ENCODE data around the gene ADM.
A peak's percentile ranks its signal among the peaks of the same experiment; 100 is the strongest.

ADM gene

DNA sequence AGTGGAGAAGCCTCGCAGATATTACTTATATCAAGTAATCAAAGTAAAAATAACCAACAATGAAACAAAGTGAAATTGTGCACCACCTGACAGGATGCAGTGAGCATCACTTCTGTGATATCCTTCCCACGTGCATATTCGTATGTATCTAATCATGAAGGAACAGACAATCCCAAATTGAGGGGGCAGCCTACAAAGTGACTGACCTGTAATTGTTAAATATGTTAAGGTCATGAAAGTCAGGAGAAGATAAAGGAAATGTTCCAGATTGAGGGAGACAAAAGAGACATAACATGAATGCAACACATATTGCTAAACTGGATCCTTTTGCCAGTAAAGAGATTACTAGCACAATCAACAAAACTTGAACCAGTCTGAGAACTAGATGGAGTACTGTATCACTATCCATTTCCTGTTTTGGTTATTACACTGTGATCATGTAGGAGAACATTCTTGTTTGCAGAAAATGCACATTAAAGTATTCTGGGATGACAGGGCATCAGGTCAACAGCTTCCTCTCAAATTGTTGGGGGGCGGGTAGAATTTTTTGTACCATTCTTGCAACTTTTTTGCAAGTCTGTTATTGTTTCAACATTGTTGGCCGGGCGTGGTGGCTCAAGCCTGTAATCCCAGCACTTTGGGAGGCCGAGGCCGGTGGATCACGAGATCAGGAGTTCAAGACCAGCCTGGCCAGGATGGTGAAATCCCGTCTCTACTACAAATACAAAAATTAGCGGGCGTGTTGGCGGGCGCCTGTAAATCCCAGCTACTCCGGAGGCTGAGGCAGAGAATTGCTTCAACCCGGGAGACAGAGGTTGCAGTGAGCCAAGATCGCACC is 12.9 kb upstream of the ADM start:
- no peak for DNase-seq

DNA sequence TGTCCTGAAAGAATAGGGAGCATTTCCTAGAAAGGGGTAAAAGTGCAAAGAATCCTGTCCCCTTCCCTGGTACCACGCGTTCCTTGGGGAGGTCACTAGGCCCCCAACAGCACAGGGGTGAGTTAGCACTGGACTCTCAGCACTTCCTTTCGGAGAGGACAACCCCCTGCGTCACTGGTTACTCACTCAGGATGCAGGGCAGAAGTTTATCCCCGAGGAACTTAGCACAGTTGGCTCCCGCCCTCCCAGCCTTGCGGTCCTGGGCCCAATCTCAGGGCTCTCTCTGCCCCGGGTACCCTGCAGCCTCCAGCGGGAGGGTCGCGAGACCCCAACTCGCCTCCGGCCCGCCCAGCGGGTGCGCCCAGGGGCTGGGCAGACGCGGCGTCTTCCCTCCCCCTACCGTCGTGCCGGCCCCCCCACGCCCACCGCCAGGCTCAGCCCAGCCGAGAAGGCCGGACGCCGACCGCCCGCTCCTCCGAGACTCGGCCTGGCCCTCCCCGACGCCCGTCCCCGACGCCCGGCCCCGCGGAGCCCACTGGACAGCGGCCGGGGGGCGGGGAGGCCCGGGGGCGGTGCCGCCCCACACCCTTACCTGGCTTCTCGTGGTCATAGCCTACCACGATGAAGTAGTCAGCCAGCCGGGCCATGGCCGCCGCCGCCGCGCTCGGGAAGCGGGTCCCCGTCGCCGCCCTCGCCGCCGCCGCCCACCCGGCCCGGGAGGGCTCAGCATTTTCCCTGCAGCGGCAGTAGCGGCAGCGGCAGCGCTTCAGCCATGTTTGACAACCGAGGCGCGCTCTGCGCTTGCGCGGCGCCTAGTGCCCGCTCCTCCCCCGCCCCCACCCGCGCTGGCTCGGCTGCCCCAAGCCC is 11.2 kb upstream of the ADM start, which contains the start of gene SBF2:
TSS of gene SBF2 (minus strand) at position 797 of the 867 bp plus-strand sequence. CDS start at position 647, 150 bp downstream.
- DNase-seq: peak; percentile 95

DNA sequence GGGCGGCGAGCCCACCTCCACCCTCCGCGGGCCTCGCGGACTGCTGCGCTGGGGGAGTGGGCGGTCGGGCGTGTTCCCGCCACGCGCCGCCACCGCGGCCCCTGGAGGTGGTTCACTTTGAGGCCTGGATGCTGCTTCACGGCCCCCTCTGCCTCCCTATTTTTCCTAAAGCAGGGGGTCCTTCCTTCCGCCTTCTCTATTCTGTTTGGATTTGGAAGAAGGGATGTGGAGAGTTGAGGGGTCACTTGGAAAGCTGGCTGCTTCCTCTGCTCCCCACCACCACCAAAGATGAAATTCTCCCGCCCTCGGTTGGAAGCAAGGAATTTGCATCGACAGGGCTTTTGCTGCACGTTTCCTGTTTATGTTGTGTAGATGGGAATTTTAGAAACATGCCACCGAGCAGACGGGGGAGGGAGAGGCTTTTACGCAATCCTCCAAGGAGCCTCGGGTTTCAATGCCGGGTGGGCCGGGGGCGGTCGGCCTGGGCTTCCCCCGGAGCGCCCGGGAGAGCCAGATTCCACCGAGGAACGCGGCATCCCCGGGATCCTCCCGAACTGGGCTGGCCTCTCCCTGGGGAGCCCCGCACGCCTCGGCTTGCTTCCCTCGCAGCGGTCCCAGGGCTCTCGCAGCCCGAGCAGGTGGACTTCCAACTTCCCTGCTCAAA is 10.5 kb upstream of the ADM start:
- DNase-seq: peak; percentile 84

DNA sequence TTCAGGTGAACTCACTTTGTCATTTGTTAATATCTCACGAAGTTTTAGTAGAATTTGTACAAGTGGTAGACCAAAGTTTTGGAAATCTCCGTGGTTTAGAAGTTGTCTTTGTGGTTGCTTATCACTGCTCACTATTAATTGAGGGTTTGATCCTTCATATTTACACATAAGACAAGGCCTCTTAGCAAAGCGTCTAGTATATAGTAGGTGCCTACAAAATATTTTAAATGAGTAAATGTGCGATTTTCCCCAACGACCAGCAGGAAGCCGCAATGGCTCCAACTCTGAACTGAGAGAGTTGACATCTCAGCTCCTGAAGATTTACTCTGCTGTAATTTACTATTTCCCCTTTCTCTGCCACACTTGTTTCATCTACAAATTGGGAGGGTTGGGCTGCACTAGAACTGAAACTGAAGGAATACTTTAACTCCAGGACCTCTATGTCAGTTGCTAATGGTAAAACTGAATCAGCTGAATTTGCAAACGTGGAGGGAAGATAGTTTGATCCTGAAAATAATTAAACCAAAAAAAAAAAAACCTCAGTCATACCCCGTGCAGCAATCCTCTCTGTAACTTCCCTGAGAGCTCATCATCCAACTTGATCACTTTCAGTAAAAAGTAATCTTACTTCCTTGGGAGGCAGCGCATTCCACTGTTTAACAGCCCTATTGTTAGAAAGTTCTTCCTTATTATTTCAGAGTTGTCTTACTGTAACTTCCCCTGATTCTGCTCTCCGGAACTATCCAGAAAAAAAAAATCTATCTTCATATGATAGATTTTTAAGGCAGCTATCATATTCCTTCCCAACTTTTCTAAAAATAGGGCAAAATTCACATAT is 9.6 kb upstream of the ADM start:
- no peak for DNase-seq

DNA sequence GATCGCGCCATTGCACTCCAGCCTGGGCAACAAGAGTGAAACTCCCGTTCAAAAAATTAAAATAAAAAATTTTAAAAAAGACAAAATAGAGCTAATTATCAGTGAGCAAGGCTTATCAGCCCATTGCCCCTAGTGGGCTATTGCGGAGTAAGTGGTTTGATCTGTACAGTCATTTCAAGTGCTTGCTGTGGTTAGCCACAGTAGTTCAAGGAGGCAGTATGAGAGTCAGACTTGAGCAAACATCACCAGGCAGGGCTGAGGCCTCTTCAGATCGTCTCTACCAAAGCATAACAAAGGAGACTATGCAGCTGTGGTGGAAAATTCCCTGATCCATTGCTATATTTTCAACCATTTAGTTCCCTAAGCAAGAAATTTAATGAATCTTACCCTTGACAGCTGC is 6.5 kb upstream of the ADM start:
- DNase-seq: peak; percentile 89

DNA sequence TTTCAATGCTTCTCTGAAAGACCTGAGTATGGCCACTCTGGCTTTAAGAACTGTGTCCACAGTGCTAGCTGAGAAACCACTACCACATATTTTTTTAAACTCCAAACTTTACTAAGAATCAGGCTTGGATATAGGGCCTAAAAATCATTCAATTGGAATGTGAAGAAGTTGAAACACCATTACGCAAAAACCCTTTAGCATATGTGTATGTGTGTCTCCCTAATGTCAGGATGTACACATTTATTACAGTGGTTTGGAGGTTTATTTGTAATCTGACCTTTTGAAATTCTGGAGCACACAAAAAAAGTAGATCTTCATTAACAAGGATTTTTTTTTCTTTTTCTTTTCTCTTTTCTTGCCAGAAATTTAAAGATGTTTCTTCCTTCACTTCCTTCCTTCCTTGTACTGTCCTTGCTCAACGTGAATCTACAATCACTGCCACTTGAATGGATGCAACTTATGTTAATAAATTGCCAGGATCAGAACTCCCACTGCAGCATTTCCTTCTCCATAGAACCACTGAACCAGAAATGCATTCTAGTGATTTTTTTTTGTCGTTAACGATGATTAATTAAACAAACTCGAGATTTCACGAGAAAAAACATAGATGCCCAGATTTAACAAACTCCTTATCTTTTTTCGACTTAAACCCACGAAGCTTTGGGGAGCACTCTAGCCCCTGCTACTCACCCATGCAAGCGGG is 3.1 kb upstream of the ADM start:
- DNase-seq: peak; percentile 91

DNA sequence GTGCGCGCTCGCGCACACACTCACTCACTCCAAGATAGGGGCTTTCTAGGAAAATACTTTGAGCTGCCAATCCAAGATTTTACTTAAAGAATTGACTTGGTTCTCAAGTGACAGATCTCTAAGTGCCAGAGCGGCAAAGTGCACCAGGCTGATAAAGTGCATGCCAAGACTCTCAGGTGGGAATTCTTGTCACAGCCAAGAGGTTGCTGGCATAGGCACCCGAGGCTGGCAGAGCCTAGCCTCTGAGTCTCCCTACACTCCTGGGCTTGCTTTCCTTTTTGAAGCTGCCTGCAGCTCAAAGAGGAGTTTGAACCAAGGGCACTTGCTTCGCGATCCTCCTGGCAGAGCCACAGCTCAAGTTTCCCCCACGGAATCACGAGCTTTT is 2.5 kb upstream of the ADM start:
- DNase-seq: no peak

DNA sequence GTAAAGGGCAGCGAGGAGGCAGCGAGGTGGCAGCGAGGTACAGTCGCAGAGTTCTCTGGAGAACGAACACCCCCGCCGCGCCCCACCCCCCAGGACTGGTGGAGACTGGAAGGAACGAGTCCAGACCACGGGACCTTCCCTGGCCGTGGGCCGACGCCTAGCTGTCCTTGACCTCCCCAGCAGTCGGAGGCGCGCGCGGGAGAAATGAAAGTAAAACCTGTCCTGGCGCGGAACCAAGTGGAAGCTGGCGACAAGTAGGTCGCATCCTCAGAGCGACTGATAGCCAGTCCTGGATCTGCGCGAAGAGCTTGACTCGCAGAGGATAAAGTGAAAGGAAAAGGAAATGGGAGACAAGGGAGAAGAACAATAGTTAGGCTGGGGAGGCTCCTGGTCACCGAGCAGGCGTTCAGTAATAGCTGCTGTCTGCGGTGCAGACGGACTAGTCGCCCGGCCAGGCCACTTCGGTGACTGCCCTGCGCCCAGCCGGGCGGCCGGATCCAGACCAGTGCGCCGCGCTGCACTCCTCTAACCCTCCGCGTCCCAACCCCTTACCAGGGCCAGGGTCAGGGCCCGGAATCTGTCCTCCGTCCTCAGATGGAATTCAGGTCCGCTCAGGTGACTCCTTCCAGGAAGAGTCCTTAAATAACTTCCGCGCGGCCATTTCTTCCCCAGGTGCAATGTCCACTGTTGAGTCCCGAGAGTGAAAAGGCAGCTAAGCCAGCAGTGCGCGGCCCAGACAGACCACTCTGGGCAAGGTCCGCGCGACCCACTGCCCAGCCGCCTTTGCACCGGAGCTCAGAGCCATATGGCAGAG is 1.9 kb upstream of the ADM start:
- DNase-seq: peak; percentile 77

DNA sequence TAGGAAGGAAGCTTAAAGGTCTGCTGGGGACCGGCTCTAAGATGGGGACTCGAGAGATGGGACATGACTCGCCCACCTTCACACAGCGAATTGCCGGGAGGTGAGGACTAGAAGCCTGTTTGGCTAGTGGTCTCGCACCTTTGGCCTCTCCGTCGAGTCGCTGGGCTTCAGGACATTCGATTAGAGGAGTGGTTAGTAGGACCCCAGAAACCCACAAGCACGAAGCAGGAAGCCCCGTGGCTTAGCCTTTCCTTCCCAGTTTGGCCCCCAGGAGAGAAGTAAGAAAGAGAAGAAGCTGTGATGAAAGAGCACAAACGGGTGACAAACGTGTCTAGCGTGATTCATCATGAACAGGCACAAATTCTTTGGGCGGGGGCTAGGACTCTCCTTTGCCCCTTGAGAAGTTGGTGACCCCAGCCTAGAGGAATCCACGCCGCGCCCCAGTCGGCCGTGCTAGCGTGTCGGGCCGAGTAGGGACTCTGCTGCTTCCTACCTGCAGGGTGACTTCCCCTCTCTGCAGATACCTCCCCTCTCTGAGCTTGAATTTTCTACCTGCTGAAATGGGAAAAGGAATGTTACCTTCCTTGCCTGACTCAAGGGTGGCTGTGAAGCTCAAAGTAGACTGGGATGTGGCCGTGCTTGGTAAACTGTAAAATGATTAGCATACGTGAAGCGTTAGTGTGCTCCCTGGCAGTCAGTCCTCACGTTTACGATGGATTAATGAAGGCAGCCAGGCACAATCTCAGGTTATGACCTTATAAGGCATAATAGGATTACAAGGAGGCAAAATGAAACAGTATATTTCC is 1.1 kb upstream of the ADM start:
- DNase-seq: peak; percentile 90

DNA sequence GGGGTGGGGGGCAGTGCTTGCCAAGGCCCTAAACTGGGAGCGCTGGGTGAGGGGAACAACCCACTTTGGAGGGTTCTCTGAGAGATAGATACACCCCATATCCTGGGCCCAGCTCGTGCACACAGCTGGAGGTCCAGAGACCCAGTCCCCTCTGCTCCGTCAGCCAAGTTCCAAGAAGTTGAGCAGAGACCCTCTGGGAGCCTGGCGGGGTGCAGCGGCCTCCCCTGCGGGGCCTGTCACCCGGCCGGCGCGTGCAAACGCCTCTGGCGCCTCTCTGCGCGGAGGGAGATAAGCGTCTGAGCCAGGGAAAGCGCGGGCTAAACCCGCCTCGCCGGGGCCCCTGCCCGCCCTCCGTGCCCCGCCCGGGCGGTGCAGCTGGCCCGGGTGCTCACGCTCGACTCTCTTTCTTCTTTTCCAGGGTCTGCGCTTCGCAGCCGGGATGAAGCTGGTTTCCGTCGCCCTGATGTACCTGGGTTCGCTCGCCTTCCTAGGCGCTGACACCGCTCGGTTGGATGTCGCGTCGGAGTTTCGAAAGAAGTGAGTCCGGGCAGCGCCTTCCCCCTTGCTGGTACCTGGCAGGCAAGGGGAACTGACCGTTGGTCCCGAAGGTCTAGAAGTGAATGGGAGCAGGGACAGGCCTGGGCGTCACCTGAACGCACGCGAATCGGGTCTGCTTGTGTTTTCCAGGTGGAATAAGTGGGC is 540 bp downstream of the ADM start:
- DNase-seq: no peak

DNA sequence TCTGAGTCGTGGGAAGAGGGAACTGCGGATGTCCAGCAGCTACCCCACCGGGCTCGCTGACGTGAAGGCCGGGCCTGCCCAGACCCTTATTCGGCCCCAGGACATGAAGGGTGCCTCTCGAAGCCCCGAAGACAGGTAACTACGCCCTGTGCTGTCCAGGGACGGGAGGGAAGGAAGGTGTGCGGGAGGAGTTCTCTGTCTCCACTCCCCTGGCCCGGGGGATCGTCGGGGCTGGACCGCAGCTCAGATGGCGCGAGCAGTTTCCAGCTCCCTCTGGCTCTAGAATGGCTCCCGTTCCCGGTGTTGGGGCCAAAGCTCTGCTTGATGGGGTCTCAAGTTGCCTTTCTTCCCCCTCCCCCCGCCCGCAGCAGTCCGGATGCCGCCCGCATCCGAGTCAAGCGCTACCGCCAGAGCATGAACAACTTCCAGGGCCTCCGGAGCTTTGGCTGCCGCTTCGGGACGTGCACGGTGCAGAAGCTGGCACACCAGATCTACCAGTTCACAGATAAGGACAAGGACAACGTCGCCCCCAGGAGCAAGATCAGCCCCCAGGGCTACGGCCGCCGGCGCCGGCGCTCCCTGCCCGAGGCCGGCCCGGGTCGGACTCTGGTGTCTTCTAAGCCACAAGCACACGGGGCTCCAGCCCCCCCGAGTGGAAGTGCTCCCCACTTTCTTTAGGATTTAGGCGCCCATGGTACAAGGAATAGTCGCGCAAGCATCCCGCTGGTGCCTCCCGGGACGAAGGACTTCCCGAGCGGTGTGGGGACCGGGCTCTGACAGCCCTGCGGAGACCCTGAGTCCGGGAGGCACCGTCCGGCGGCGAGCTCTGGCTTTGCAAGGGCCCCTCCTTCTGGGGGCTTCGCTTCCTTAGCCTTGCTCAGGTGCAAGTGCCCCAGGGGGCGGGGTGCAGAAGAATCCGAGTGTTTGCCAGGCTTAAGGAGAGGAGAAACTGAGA is 1.4 kb downstream of the ADM start:
- no peak for DNase-seq

DNA sequence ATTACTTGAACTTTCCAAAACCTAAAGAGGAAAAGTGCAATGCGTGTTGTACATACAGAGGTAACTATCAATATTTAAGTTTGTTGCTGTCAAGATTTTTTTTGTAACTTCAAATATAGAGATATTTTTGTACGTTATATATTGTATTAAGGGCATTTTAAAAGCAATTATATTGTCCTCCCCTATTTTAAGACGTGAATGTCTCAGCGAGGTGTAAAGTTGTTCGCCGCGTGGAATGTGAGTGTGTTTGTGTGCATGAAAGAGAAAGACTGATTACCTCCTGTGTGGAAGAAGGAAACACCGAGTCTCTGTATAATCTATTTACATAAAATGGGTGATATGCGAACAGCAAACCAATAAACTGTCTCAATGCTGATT is 2.1 kb downstream of the ADM start:
- no peak for DNase-seq

DNA sequence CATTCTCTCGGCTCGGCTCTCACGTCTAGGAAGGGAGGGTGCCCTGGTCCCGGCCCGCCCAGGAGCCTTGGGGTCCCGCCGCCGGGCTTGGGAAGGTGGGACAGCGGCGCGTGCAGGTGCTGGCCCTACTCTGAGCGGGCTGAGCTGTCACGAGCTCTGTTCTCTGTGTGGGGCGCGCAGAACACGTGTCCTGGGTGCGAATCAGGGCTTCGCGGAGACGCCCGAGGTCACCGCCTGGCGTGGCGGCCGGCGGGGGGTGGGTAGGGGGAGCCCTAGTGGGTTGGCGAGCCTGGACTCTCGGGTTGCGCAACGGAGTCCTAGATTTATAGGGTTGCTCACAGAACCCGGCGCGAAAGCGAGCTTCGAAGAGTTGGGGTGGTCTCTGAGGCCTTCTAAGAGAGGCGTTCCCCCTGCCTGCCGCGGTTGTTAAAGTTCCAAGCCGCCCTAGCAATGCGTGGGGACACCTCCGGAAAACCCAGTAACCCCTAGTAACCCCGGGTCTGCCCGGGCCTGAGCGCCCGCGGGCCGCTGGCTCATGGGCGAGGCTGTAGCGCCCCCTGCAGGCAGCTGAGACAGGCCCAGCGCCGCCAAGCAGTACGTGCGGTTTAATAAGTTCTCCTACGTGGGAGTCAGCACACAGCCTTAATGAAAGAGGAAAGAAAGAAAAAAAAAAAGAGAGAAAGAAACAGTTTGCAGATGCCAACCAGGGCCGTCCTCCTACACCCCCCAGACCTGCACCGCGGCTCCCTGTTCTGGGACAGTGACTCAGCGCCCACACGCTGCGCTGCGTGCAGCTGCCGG is 2.7 kb downstream of the ADM start:
- DNase-seq: peak; percentile 97

DNA sequence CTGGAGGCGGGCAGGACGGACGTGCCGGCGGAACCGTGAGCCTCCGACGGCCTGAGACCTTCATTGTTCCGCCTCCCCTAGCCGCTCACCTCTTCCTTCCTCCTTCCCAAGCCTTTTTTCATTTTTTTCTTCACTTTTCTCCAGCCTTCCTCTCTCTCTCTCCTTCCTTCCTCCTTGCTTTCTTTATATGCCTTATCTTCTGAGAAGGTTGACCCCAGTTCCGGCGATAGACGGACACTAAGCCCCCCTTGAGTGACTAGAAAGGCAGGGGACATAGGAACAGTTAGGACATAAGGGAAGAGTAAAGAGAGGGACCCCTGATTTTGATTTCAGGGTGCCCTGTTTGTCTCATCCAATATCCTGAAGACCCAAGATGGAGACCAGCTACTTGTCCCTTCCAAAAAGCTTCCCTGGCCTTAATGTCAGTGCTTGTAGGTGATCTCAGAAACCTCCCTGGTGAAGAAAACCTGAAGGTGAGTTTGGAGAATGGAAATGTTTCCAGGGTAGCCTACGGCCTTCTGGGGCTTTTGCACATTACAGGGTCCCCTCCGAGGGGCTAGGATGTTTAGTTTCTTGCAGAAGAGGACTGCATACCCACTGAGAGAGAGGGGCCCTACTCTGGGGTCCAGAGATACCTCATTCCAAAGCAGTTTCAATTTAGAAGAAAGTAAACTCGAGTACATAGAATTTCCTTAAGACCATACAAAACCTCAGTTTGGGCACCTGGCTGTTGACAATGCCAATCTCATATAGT is 3.5 kb downstream of the ADM start:
- DNase-seq: peak; percentile 46

DNA sequence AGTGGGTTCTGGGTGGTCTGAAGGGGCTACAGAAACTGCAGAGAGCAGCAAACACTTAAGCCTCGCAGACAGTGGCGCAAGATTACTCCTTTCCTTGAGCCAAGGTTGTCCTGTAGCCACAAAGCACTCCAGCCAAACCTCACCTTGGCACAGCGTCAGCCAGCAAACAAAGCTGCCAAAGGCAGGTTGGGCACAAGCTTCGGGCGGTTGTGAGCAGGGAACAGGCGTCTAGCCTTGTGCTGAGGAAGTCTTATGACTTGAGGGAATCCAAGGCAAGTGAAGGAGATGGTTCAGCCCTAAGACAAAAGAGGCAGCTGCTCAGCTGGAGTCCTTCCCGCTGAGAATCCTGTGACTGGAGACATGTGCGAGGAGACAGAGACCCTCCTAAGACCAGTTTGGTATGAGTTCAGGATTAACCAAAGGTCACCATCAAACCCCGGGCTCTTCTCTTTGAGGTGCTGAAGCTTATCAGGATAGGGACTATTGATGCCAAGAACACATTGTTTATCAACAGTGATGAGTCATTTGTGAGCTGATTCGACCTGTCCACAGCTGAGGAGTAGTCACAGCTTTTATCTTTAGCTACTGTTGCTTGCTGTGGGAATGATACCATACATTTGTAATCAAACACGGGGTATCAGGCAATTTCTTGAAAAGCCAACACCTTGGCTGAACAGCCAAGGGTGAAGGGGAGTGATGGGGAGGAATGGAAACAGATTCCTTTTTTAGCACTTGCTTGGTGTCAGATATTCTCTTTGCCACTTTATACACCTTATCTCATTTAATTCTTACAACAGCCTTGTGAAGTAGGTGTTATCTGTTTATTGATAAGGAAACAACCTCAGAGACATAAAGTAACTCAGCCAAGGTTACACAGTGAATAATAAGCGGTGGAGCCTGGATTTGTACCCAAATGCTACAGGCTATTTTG is 4.6 kb downstream of the ADM start:
- peak; percentile 71 for DNase-seq
